ENCODE measurements around the gene CCDC88C.

Gene CCDC88C

GRCh38 chr14:91346838-91347173 lies 70.8 kb downstream of the CCDC88C start:
- no peak overlapping the region for H3K4me2 ChIP-seq (ENCODE audit: insufficient read depth, low read length)
- no peak overlapping the region for H3K4me3 ChIP-seq (ENCODE audit: low read depth in 1 of 2, low read length in 2 of 2)
- peaks cover 40% of the 10 kb centered on the region for H4K20me1 ChIP-seq (ENCODE audit: insufficient read depth, low read length)
- no peak overlapping the region for H2AFZ ChIP-seq (ENCODE audit: low read depth, low read length)
- no peak overlapping the region for H3K27ac ChIP-seq (ENCODE audit: low read length)
- H3K36me3 ChIP-seq (ENCODE audit: insufficient read depth, low read length) = peaks cover 22% of the 10 kb centered on the region
- no peak for DNase-seq
- peaks cover 67% of the 10 kb centered on the region for H3K79me2 ChIP-seq (ENCODE audit: insufficient read depth, low read length)
- H3K4me1 ChIP-seq (ENCODE audit: insufficient read depth, low read length) = peaks cover 17% of the 10 kb centered on the region
- no peaks in the 10 kb centered on the region for H3K9me3 ChIP-seq (ENCODE audit: insufficient read depth, low read length, severe bottlenecking)
- TF ChIP-seq CTCF (IDR thresholded peaks at IDR 0.05; ENCODE audit: borderline replicate concordance, extremely low read depth, low read length, poor library complexity, severe bottlenecking) (no peak), EZH2 (IDR thresholded peaks at IDR 0.05; ENCODE audit: borderline replicate concordance, low read depth, low read length, severe bottlenecking) (no peak)
- no peak for ATAC-seq (ENCODE audit: insufficient read depth, low read depth)
- no peaks in the 10 kb centered on the region for H3K27me3 ChIP-seq (ENCODE audit: insufficient read depth, low read length, poor library complexity)
- H3K9ac ChIP-seq (ENCODE audit: low read depth, low read length) = no peak overlapping the region

GRCh38 chr14:91344096-91344495 lies 73.5 kb downstream of the CCDC88C start:
- TF ChIP-seq CTCF (IDR thresholded peaks at IDR 0.05; ENCODE audit: borderline replicate concordance, extremely low read depth, low read length, poor library complexity, severe bottlenecking) (no peak), EZH2 (IDR thresholded peaks at IDR 0.05; ENCODE audit: borderline replicate concordance, low read depth, low read length, severe bottlenecking) (no peak)
- no peak overlapping the region for H3K4me2 ChIP-seq (ENCODE audit: insufficient read depth, low read length)
- H2AFZ ChIP-seq (ENCODE audit: low read depth, low read length) = no peak overlapping the region
- no peaks in the 10 kb centered on the region for H3K4me1 ChIP-seq (ENCODE audit: insufficient read depth, low read length)
- H4K20me1 ChIP-seq (ENCODE audit: insufficient read depth, low read length) = peaks cover 25% of the 10 kb centered on the region; the same call in 1 of the 2 replicates
- H3K36me3 ChIP-seq (ENCODE audit: insufficient read depth, low read length) = peaks cover 47% of the 10 kb centered on the region
- no peaks in the 10 kb centered on the region for H3K9me3 ChIP-seq (ENCODE audit: insufficient read depth, low read length, severe bottlenecking)
- H3K4me3 ChIP-seq (ENCODE audit: low read depth in 1 of 2, low read length in 2 of 2) = no peak overlapping the region
- no peak for ATAC-seq (ENCODE audit: insufficient read depth, low read depth)
- no peak overlapping the region for H3K9ac ChIP-seq (ENCODE audit: low read depth, low read length)
- H3K27me3 ChIP-seq (ENCODE audit: insufficient read depth, low read length, poor library complexity) = no peaks in the 10 kb centered on the region
- no peak for DNase-seq
- no peak overlapping the region for H3K27ac ChIP-seq (ENCODE audit: low read length)
- H3K79me2 ChIP-seq (ENCODE audit: insufficient read depth, low read length) = peaks cover 43% of the 10 kb centered on the region

- TF ChIP-seq CTCF (IDR thresholded peaks at IDR 0.05; ENCODE audit: borderline replicate concordance, extremely low read depth, low read length, poor library complexity, severe bottlenecking) (no peak), EZH2 (IDR thresholded peaks at IDR 0.05; ENCODE audit: borderline replicate concordance, low read depth, low read length, severe bottlenecking) (no peak)
- ATAC-seq (ENCODE audit: insufficient read depth, low read depth) (no peak), DNase-seq (no peak)
- Histone ChIP-seq H3K4me3 (ENCODE audit: low read depth in 1 of 2, low read length in 2 of 2) (no peak overlapping the region), H3K4me2 (ENCODE audit: insufficient read depth, low read length) (no peak overlapping the region), H3K9me3 (ENCODE audit: insufficient read depth, low read length, severe bottlenecking) (no peaks in the 10 kb centered on the region), H3K4me1 (ENCODE audit: insufficient read depth, low read length) (no peaks in the 10 kb centered on the region), H3K27me3 (ENCODE audit: insufficient read depth, low read length, poor library complexity) (no peaks in the 10 kb centered on the region), H4K20me1 (ENCODE audit: insufficient read depth, low read length) (peaks cover 20% of the 10 kb centered on the region; the same call in 1 of the 2 replicates), H2AFZ (ENCODE audit: low read depth, low read length) (no peak overlapping the region), H3K27ac (ENCODE audit: low read length) (no peak overlapping the region), H3K9ac (ENCODE audit: low read depth, low read length) (no peak overlapping the region), H3K79me2 (ENCODE audit: insufficient read depth, low read length) (peaks cover 33% of the 10 kb centered on the region), H3K36me3 (ENCODE audit: insufficient read depth, low read length) (peaks cover 58% of the 10 kb centered on the region)
These were observed 74.6 kb downstream of the CCDC88C start for GRCh38 chr14:91343051-91343450.

Measured in DND-41 (cell line).